GM21717 (cell line): ENCODE results near the gene ITM2B.
"Not testable (repeated sequence)": the region's sequence is repeated elsewhere in the genome, so short reads cannot be mapped to it uniquely, and the experiment has no call there.

ENCODE experiments used
- ATAC-seq: cut with Tn5 transposase; IDR thresholded peaks from one replicate; pipeline ENCODE4 v1.9.1; 2021; ENCODE audit warnings: mild to moderate bottlenecking, moderate library complexity; ENCODE audit not compliant: unreplicated experiment

The ITM2B gene

DNA sequence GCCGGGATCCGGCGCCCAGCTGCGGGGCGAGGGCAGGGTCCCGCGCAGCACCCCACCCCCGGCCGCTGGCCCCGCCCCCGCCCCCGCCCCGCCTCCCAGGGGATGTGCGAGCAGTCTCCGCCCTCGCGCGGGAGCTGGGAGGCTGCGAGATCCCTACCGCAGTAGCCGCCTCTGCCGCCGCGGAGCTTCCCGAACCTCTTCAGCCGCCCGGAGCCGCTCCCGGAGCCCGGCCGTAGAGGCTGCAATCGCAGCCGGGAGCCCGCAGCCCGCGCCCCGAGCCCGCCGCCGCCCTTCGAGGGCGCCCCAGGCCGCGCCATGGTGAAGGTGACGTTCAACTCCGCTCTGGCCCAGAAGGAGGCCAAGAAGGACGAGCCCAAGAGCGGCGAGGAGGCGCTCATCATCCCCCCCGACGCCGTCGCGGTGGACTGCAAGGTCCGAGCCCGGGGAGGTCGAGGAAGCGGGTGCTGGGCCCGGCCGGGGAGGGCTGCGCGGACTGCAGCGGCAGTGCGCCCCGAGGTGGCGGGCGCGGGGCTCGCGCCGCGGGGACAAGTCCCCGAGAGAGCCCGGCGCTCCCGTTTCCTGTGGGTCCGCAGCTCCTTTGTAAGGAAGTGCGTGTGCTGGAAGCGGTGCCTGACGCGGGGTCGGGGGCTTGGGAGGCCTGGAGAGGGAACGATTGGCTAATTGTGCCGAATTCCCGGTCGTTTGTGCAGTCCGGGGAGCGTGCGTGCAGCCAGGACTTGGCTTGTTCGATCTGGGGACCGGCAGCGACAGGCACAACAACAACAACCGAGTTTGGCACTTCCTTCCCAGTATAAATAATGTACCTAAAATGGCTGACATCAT lies at the start of gene ITM2B:
Gene ITM2B, plus strand, starts transcription at position 161 of the 843 bp plus-strand sequence. Its CDS starts 155 bp downstream, at position 316.
- peak; percentile 61 for ATAC-seq

DNA sequence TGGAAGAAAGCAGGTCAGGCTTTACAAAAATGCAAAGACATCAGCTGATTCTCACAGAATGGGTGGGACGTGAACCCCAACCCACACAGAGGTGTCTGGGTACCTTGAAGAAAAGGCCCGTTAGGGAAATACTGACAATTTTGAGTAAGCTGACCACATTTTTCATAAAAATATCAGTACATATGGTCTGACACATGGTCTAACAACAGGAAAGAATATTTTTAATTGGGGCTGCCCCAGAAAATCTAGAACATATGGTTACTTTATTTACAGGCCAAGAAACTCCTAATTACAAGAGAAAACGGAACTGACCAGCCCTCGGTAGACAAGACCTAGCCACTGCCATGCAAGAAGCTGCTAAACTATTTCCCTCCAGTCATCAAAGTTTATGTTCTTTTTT lies 48.7 kb upstream of the ITM2B start:
- no peak for ATAC-seq

DNA sequence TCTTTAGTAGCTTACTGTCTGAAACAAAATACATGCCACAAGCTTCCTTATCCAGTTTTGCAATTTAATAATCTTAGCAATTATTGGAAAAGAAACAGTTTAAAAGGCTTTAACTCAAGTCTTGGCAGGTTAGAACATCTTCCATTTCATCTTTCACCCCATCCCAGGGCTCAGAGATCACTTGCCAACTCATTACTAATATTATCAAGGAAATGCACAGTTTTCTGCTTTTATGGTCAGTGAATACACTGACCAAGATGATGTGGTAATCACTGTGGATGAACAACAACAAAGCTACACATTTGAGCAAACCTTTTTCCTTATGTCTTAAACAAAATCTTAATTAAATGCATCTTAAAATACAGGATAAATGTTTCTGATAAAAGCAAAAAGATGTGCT lies 48.0 kb upstream of the ITM2B start:
- no peak for ATAC-seq

DNA sequence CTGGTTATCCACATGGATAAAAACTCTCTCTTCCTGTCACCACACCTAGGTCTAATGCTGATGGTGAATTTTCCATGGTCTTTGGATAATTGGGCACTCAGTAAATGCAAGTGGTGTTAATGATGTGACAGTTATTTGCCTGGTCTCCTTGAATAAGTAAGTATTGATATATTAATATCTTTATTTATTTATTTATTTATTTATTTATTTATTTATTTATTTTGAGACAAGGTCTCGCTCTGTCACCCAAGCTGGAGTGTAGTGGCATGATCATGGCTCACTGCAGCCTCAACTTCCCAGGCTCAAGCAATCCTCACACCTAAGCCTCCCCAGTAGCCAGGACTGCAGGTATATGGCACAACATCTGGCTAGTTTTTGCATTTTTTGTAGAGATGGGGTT lies 46.3 kb upstream of the ITM2B start:
- ATAC-seq, result no peak

DNA sequence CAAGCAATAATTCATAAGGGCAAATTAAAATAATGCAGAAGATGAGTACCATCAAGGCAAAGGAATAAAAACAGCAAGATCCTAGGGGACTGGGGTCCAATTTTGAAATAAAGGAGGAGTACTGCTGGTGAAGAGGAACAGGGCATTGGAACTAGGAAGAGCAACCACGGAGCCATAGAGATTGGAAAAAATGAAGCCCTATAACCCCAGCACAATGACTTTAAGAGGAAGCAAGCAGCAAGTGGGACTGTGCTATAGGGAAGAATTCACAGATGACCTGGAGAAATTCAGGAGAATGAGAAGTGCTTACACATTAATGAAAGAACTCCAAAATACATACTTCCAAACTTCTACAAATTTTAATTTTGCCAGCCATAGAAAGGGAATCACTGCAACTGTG lies 44.9 kb upstream of the ITM2B start:
- no peak for ATAC-seq

DNA sequence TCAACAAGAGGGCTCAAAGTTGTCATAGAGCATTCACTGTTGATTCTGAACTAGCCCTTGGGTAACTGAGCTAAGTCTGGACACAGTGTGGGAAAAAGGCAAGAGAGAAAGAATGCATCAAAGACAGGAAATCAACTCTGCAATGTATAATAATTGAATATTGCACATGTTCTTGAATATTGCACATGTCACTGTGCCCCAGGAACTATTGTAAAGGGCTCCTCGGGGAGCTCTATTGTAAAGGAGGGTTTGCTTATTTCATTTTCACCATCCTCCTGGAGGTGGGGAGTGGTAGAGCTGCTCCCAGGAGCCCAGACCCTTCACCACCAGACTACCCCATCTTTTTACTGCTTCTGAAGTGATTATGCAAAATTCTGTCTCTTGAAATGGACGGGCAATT lies 44.4 kb upstream of the ITM2B start:
- no peak for ATAC-seq

DNA sequence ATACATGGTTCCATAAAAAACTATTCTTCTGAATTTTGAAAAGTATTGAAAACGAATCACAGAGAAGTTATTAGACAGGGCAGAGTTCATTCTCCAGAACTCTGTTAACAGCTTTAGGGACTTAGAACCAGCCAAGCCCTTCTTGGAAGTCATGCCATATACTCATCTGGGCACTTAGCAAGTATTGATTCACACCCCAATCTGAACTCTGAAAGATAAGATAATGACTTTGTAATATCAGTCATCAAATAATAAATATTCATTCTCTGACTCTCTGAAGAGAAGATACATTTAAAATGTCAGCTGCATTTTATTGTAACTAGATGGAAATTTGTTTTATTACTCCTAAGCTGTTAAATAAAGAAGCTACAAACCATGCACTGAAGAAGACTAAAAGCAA lies 43.8 kb upstream of the ITM2B start:
- no peak for ATAC-seq

DNA sequence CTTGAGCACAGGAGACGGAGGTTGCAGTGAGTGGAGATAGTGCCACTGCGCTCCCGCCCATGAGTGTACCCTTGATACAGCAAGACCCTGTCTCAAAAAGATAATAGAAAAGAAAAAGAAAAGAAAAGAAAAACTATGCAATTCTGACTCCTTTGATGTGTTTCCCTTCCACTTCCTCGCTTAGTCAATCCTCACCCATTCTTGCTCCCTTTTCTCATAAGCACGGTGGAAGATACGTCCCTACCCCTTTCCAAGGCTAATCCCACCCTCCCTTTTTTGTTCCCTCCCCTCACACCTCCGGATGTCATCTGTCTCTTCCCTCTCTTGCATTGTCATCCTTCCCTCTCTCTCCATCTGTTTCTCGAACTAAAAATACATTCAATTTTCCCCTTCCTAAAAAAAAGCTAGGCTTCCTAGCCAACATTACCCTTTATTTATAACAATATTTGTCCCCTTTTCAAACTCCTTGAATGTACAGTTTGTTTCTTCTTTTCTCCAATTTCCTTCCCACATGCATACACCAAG lies 40.5 kb upstream of the ITM2B start:
- ATAC-seq, result no peak

DNA sequence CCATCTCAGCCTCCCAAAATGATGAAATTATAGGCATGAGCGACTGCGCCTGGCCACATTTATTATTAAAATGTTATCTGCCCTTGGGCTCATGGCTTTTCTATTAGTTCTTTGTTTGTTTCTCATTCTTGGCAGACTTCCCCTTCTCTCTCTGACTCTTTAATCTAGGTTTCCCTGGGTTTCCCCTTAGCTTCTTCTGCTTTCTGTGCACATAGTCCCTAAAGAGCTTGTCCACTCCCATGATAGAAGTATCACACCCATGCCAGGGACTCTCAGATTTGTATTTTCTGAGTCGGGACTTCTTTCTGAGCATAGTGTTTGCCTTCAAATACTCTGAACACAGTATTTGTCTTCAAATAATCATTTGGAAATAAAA lies 38.6 kb upstream of the ITM2B start:
- ATAC-seq, result peak; percentile 88

DNA sequence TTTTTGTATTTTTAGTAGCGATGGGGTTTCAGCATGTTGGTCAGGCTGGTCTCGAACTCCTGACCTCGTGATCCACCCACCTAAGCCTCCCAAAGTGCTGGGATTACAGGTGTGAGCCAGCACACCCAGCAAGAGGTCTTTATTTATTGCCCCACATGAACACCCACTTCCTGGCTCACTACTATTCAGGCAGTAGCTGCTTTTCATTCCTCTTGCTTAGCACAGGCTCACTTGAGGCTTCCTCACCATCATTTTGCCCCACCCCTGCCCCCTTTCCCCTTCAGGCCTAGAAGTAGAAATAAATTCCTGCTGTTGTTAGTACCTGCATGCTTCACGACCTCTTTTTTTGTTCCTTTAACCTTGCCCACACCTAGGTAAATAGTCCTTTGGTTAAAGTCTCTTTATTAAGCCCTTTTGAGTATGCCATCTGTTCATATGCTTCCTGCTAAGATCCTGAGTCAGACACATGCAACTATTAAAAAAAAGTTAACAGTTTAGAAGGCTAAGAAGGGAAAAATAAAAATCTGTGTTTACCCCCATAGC lies 33.5 kb upstream of the ITM2B start:
- no peak for ATAC-seq

DNA sequence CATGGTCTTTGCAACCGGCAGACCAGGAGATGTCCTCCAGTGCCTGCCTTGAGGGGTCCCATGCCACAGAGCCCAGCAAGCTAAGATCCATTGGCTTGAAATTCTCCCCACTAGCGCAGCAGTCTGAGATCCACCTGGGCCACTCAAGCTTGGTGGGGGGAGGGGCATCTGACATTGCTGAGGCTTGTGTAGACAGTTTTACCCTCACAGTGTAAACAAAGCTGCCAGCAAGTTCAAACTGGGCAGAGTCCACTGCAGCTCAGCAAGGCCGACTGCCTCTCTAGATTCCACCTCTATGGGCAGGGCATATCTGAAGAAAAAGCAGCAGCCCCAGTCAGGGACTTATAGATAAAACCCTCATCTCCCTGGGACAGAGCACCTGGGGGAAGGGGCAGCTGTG lies 32.0 kb upstream of the ITM2B start:
- no peak for ATAC-seq

DNA sequence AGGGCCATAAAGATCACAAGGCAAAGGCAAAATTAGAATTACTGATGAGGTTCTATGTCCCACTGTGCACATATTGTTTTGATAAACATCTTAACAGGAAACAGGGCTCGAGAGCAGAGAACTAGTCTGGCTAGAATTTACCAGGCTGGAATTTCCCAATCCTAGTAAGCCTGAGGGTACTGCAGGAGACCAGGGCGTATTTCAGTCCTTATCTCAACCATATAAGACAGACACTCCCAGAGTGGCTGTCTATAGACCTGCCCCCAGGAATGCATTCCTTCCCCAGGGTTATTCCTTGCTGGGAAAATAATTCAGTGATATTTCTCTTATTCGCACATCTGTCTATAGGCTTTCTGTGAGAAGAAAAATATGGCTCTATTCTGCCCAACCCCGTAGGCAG lies 25.8 kb upstream of the ITM2B start:
- ATAC-seq, result not testable (repeated sequence)

DNA sequence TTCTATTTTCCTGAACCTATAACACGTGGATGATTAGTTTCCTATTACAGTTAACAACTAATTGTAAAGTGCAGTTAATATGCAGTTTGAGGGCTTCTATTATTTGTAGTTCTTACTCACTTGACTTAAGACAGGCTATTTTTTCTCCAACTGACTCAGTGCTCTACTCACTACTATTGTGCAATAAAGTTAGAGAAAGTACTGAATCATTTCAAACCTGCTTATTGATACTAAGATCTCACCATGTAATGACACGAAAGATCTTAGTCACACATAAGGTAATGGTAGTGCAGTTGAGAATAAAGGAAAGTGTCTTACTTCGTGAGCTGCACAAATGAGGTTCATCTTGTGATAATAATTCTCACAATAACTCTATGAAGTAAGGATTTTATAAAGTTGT lies 22.8 kb upstream of the ITM2B start:
- peak; percentile 82 for ATAC-seq

DNA sequence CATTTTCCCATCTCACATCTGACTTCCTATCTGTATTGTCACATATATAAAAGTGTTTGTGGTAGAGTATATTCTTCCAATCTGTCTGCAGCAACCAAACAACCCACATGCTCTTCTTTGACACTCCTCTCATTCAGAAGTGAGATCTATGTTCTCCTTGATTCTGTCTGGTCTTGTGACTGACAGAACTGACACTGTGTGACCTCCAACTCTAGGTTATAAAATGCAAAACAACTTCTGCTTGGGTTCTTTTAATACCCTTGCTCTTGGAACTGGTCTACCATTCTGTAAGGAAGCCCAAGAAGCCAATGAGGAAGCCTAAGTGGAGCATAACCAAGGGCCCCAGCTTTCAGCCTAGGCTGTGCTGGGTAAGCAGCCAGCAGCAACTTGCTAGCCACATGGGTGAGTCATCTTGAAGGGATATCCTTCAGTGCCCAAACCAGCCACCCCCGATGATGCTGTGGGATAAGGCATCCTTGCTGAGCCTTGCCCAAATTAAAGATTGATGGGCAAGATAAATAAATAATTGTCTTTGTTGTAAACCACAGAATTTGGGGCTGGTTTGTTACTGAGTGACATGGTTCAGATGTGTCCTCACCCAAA lies 18.4 kb upstream of the ITM2B start:
- no peak for ATAC-seq

DNA sequence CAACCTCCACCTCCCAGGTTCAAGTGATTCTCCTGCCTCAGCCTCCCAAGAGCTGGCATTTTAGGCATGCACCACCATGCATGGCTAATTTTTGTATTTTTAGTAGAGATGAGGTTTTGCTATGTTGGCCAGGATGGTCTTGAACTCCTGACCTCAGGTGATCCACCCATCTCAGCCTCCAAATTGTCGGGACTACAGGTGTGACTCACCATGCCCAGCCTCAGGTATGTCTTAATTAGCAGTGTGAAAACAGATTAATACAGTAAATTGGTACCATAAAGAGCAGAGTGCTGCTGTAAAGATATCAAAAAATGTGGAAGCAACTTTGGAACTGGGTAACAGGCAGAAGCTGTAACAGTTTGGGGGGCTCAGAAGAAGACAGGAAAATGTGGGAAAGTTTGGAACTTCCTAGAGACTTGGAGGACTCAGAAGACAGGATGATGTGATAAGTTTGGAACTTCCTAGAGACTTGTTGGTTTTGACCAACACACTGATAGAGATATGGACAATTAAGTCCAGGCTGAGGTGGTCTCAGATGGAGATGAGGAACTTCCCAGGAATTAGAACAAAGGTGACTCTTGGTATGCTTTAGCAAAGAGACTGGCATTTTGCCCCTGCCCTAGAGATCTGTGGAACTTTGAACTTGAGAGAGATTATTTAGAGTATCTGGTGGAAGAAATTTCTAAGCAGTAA lies 17.3 kb upstream of the ITM2B start:
- ATAC-seq, result not testable (repeated sequence)

DNA sequence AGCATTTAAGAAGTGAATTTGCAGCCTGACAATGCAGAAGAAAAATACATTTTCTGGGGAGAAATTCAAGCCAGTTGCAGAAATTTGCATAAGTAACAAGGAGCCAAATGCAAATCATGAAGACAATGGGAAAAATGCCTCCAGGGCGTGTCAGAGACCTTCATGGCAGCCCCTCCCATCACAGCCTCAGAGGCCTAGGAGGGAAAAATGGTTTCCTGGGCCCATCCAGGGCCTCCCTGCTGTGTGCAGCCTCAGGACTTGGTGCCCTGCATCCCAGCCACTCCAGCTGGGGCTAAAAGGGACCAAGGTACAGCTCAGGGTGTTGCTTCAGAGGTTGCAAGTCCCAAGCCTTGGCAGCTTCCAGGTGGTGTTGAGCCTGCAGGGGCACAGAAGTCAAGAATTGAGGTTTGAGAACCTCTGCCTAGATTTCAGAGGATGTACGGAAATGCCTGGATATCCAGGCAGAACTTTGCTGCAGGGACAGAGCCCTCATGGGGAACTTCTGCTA lies 16.7 kb upstream of the ITM2B start:
- no peak for ATAC-seq

DNA sequence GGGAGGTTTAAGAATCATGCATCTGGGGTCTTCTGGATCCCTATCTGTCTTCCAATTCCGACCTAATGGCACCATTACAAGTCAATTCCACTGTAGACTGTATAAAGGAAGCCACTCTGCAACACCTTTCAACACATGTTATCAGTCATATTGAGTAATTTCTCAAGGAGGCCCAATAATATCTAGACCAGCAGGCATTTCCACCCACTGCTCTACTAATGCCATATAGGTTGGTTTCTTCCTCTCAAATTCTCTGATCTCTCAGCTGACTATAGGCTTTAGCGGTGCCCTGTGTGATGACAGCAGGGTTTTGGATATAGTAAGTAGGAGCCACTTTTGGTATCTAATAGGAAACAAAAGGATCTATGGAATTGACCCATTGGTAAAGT lies 12.4 kb upstream of the ITM2B start:
- ATAC-seq, result no peak

DNA sequence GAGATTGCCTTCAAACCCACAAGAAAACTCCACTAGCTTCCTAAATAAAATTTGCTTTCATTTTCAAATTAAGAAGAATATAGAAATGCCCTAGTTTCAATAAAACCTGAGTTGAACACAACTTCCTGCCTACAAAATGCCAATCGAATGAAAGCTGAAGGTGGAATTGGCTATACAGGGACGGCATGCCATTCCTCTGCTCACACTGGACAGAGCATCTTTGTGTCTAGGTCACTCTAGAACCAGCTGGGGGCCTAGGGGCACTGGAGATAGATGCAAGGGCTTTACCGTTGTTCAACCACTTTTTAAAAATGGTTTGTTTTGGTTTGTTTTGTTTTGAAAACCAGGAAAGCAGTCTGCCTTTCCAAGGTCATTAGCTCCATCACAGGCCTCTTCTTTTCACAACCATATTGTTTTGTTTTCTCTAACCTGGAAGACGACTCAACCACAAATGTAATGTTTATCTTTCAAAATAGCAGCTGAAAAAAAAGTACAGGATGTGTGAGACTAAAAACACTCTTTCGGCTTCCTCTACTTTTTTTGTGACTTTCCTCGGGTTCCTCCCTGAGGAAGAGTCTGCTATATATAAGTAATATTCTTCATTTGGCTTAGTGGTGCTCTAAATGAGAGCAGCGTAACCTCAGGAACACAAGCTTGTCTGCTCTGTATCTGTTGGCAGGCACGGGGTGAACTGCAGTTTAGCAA lies 11.9 kb upstream of the ITM2B start:
- ATAC-seq, result no peak

DNA sequence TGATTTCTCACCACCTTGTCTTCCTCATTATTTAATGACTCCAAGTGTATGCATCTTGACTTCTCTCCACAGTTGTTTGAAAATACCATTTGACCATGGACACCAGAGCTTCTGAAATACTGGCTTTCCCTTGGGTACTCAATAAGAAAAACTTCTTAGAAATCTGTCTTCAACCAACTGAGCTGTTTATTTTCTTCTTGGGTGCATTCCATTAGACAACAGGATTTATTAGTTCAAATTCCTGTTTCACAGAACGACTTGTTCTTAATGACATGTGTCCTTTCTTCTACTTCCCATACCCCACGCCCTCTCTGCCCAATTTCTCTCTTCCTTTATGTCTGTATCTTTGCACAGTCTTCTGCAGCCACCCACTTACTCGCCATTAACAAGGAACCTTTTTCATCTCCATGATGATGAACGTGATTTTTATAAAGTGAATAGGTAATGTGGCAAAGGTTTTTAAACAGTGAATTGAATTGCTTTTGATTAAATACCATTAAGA lies 11.3 kb upstream of the ITM2B start:
- no peak for ATAC-seq
